Small intestine (tissue), 7 donors: ENCODE data around the gene GPR26. TPM values are rescaled to one million over a fixed set of nuclear protein-coding genes. Genes with fewer than 3 reads are reported as not detected.

ENCODE experiments used
- DNase-seq, 2 donors: peaks; one replicate each; pipeline versions ENCODE4 v3.0.0 to v3.0.0-alpha.2; 2013
- FAIRE-seq: peaks from 2 replicates; lab custom pipeline; 2012; peaks lifted over from hg19 to GRCh38; lab: Jason Lieb, UNC
- H3K27ac ChIP-seq, 3 donors: one replicate each; pipeline ENCODE4 v1.5.1; 2013; ENCODE audit warnings: low read length in 2 of 3, mild to moderate bottlenecking in 2 of 3, control low read depth in 1 of 3, inconsistent platforms in 1 of 3, low read depth in 1 of 3, moderate library complexity in 1 of 3
- H3K27me3 ChIP-seq, 3 donors: one replicate each; pipeline ENCODE4 v1.6.1; 2013; ENCODE audit warnings: low read length in 3 of 3, inconsistent platforms in 1 of 3; ENCODE audit not compliant: control insufficient read depth in 3 of 3, insufficient read depth in 3 of 3
- H3K36me3 ChIP-seq, 3 donors: one replicate each; pipeline ENCODE4 v1.6.1; 2013; ENCODE audit warnings: low read length in 3 of 3, inconsistent platforms in 1 of 3, low read depth in 1 of 3, mild to moderate bottlenecking in 1 of 3, moderate library complexity in 1 of 3; ENCODE audit not compliant: control insufficient read depth in 3 of 3, insufficient read depth in 2 of 3
- H3K4me1 ChIP-seq, 3 donors: one replicate each; pipeline ENCODE4 v1.6.1; 2013; ENCODE audit warnings: low read length in 2 of 3, inconsistent platforms in 1 of 3, low read depth in 1 of 3, mild to moderate bottlenecking in 1 of 3, moderate library complexity in 1 of 3; ENCODE audit not compliant: control insufficient read depth in 3 of 3, insufficient read depth in 2 of 3
- H3K4me3 ChIP-seq, 3 donors: one replicate each; pipeline ENCODE4 v1.5.1; 2013; ENCODE audit warnings: low read length in 3 of 3, control low read depth in 1 of 3, inconsistent platforms in 1 of 3, low read depth in 1 of 3, mild to moderate bottlenecking in 1 of 3, moderate library complexity in 1 of 3
- H3K9me3 ChIP-seq, 2 donors: one replicate each; pipeline ENCODE4 v1.6.1; 2013; ENCODE audit warnings: low read depth in 1 of 2, low read length in 1 of 2; ENCODE audit not compliant: control insufficient read depth in 2 of 2, insufficient read depth in 1 of 2
- WGBS, 3 donors: extraction: QIAGEN DNeasy Blood & Tissue Kit; methylation state at CpG; one replicate each; pipeline ENCODE4 v1.1.7; 2013; 5-methylcytosine and 5-hydroxymethylcytosine counted together
- polyA plus RNA-seq, 4 donors: library from polyadenylated mRNA; stranded (reverse) in 3 of 4; unstranded in 1 of 4; fragments of 200-250 nt in 3 of 4; fragments of 120-200 nt in 1 of 4; gene quantifications; one replicate each; pipeline versions ENCODE4 v1.2.1 to v1.2.3, GENCODE V29; 2013
- donor health status: healthy with polysubstance abuse.
- donor health status: control.
- donor health status: control.
- donor health status: Bipolar disorder and iron deficiency.
- donor health status: healthy.

Gene GPR26
- polyA plus RNA-seq, 4 donors = 0.10 TPM; not detected in 3

- FAIRE-seq (no peak), DNase-seq (no peak)
- H3K4me1 ChIP-seq = no peaks in the 10 kb centered on the region
- peaks cover 0 to 9% (median 0%) of the 10 kb centered on the region in 3 donors for H3K36me3 ChIP-seq
- WGBS, 3 donors = 69 to 85% (median 80%) methylated on average over 10 of the region's 10 CpGs
- peaks cover 0 to 3% (median 0%) of the 10 kb centered on the region in 3 donors for H3K27me3 ChIP-seq
- H3K4me3 ChIP-seq = no peak overlapping the region
- H3K27ac ChIP-seq = no peak overlapping the region
- no peaks in the 10 kb centered on the region for H3K9me3 ChIP-seq
Measured at GRCh38 chr10:123742751-123743440, 76.7 kb downstream of the GPR26 start.

GRCh38 chr10:123743441-123744223 lies 77.5 kb downstream of the GPR26 start:
- no peak overlapping the region for H3K27ac ChIP-seq
- WGBS, 3 donors = 63 to 75% (median 71%) methylated on average over 13 of the region's 13 CpGs
- no peaks in the 10 kb centered on the region for H3K4me1 ChIP-seq
- peaks cover 0 to 3% (median 0%) of the 10 kb centered on the region in 3 donors for H3K27me3 ChIP-seq
- H3K36me3 ChIP-seq = peaks cover 0 to 10% (median 0%) of the 10 kb centered on the region in 3 donors
- DNase-seq (no peak), FAIRE-seq (no peak)
- no peaks in the 10 kb centered on the region for H3K9me3 ChIP-seq
- no peak overlapping the region for H3K4me3 ChIP-seq

GRCh38 chr10:123744224-123744536 lies 78.0 kb downstream of the GPR26 start:
- FAIRE-seq = no peak
- WGBS, 3 donors = 71 to 80% (median 78%) methylated on average over 6 of the region's 6 CpGs

More at GRCh38 chr10:123744224-123744536, 78.0 kb downstream of the GPR26 start:
- H3K4me1 ChIP-seq = no peaks in the 10 kb centered on the region
- no peak overlapping the region for H3K4me3 ChIP-seq
- peaks cover 0 to 15% (median 0%) of the 10 kb centered on the region in 3 donors for H3K36me3 ChIP-seq
- H3K27me3 ChIP-seq = peaks cover 0 to 3% (median 0%) of the 10 kb centered on the region in 3 donors
- DNase-seq = no peak
- H3K27ac ChIP-seq = no peak overlapping the region
- H3K9me3 ChIP-seq = no peaks in the 10 kb centered on the region

Other genes with a start within 250 kb of the GPR26 start
- gene CPXM2, start 225.5 kb downstream of the GPR26 start, polyA plus RNA-seq = 10 to 100 TPM in 1 of 4 donors, 1 to 10 TPM in 2, under 1 TPM in 1; 0.89 to 55.7 (median 3.6) TPM